Smooth muscle cell (in vitro differentiated cells): ENCODE results near the gene STON2. TPM values are rescaled to one million over a fixed set of nuclear protein-coding genes. Genes with fewer than 3 reads are reported as not detected.

ENCODE experiments used
- DNase-seq: peaks from one replicate; lab custom pipeline; 2025; ENCODE audit not compliant: unreplicated experiment; lab: John Stamatoyannopoulos, UW
- H2AFZ ChIP-seq: fragments of 200-600 bp; sonication (generic); 2 replicates; pipeline ENCODE4 v1.6.0; 2016; ENCODE audit warnings: antibody characterized with exemption, low read depth, mild to moderate bottlenecking
- H3F3A ChIP-seq: fragments of 200-600 bp; sonication (generic); 2 replicates; pipeline ENCODE4 v1.6.0; 2017; ENCODE audit warnings: antibody characterized with exemption, low read depth
- H3K27ac ChIP-seq: fragments of 200-600 bp; sonication (generic); 2 replicates; pipeline ENCODE4 v1.5.1; 2016; ENCODE audit warnings: low read depth, mild to moderate bottlenecking
- H3K27me3 ChIP-seq: fragments of 200-600 bp; sonication (generic); 2 replicates; pipeline ENCODE4 v1.6.1; 2016; ENCODE audit warnings: low read depth, mild to moderate bottlenecking
- H3K36me3 ChIP-seq: fragments of 200-600 bp; sonication (generic); 2 replicates; pipeline ENCODE4 v1.5.1; 2016; ENCODE audit warnings: low read depth
- H3K4me1 ChIP-seq: fragments of 200-600 bp; sonication (generic); 2 replicates; pipeline ENCODE4 v1.5.1; 2016; ENCODE audit warnings: low read depth
- H3K4me2 ChIP-seq: fragments of 200-600 bp; sonication (generic); 2 replicates; pipeline ENCODE4 v1.6.0; 2016; ENCODE audit warnings: mild to moderate bottlenecking
- H3K4me3 ChIP-seq: fragments of 200-600 bp; sonication (generic); 2 replicates; pipeline ENCODE4 v1.5.1; 2016; ENCODE audit warnings: mild to moderate bottlenecking
- H3K79me2 ChIP-seq: fragments of 200-600 bp; sonication (generic); 2 replicates; pipeline ENCODE4 v1.6.0; 2016; ENCODE audit warnings: low read depth, mild to moderate bottlenecking
- H3K9ac ChIP-seq: fragments of 200-600 bp; sonication (generic); 2 replicates; pipeline ENCODE4 v1.6.0; 2016; ENCODE audit warnings: low read depth
- H3K9me3 ChIP-seq: fragments of 200-600 bp; sonication (generic); replicated peaks from 2 replicates; pipeline ENCODE4 v1.5.1; 2016; ENCODE audit warnings: low read depth
- H4K20me1 ChIP-seq: fragments of 200-600 bp; sonication (generic); 2 replicates; pipeline ENCODE4 v1.6.0; 2016; ENCODE audit warnings: low read depth
- WGBS: methylation state at CpG from one replicate; pipeline ENCODE4 v1.1.7; 2016; ENCODE audit warnings: low lambda C conversion rate; 5-methylcytosine and 5-hydroxymethylcytosine counted together
- polyA plus RNA-seq: library from polyadenylated mRNA; unstranded; fragments of >200 nt; fragmentation: Nextera tagmentation; extraction: Ambion mirVana; gene quantifications from 2 replicates; pipeline ENCODE4 v1.2.1, GENCODE V29; 2016
- total RNA-seq: library from RNA; depleted of rRNA; stranded (reverse); fragments of >200 nt; gene quantifications from 2 replicates; pipeline ENCODE4 v1.2.3, GENCODE V29; 2014
- TF ChIP-seq, protein P1 (sequence below): fragments of 200-600 bp; sonication (generic); IDR thresholded peaks from 2 replicates; pipeline ENCODE4 v1.5.1; 2017; ENCODE audit warnings: borderline replicate concordance, mild to moderate bottlenecking, antibody characterized with exemption; ENCODE audit not compliant: insufficient read depth, poor library complexity, severe bottlenecking

The STON2 gene
- total and polyA plus RNA-seq, 2 experiments from 2014 or later, result 1.7 to 43.6 TPM

- Histone ChIP-seq H3K27ac (no peak overlapping the region), H3K9ac (no peak overlapping the region), H3K4me3 (no peak overlapping the region), H3K9me3 (no peaks in the 10 kb centered on the region), H3K4me2 (no peak overlapping the region), H3K36me3 (no peaks in the 10 kb centered on the region), H3K27me3 (no peaks in the 10 kb centered on the region), H4K20me1 (no peaks in the 10 kb centered on the region), H3K4me1 (peaks cover 42% of the 10 kb centered on the region), H2AFZ (no peak overlapping the region), H3K79me2 (peaks cover 7% of the 10 kb centered on the region), H3F3A (no peaks in the 10 kb centered on the region)
- DNase-seq, result no peak
- WGBS, result 91% methylated on average over 2 of the region's 2 CpGs
- TF ChIP-seq, protein P1, sequence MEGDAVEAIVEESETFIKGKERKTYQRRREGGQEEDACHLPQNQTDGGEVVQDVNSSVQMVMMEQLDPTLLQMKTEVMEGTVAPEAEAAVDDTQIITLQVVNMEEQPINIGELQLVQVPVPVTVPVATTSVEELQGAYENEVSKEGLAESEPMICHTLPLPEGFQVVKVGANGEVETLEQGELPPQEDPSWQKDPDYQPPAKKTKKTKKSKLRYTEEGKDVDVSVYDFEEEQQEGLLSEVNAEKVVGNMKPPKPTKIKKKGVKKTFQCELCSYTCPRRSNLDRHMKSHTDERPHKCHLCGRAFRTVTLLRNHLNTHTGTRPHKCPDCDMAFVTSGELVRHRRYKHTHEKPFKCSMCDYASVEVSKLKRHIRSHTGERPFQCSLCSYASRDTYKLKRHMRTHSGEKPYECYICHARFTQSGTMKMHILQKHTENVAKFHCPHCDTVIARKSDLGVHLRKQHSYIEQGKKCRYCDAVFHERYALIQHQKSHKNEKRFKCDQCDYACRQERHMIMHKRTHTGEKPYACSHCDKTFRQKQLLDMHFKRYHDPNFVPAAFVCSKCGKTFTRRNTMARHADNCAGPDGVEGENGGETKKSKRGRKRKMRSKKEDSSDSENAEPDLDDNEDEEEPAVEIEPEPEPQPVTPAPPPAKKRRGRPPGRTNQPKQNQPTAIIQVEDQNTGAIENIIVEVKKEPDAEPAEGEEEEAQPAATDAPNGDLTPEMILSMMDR, result no peak
These were observed 90.6 kb downstream of the STON2 start for GRCh38 chr14:81309511-81309910.

GRCh38 chr14:81305743-81306142 is 94.4 kb downstream of the STON2 start:
- peaks cover 13% of the 10 kb centered on the region for H3K79me2 ChIP-seq
- no peak overlapping the region for H3K9ac ChIP-seq
- TF ChIP-seq, protein P1, result no peak
- H4K20me1 ChIP-seq, result no peaks in the 10 kb centered on the region
- no peaks in the 10 kb centered on the region for H3K27me3 ChIP-seq
- H3K4me1 ChIP-seq, result peaks cover 7% of the 10 kb centered on the region
- no peaks in the 10 kb centered on the region for H3K9me3 ChIP-seq
- no peak overlapping the region for H3K27ac ChIP-seq
- H3K4me3 ChIP-seq, result no peak overlapping the region
- 87% methylated on average over 3 of the region's 3 CpGs for WGBS
- H3K4me2 ChIP-seq, result no peak overlapping the region
- no peak for DNase-seq
- H3K36me3 ChIP-seq, result no peaks in the 10 kb centered on the region
- H3F3A ChIP-seq, result no peaks in the 10 kb centered on the region
- no peak overlapping the region for H2AFZ ChIP-seq

- H4K20me1 ChIP-seq, result no peaks in the 10 kb centered on the region
- no peak overlapping the region for H3K4me2 ChIP-seq
- peaks cover 20% of the 10 kb centered on the region for H3K79me2 ChIP-seq
- no peak overlapping the region for H2AFZ ChIP-seq
- no peak overlapping the region for H3K9ac ChIP-seq
- H3K4me1 ChIP-seq, result peaks cover 7% of the 10 kb centered on the region
- H3K36me3 ChIP-seq, result no peaks in the 10 kb centered on the region
- H3K27ac ChIP-seq, result no peak overlapping the region
- no peaks in the 10 kb centered on the region for H3K9me3 ChIP-seq
- TF ChIP-seq, protein P1, result no peak
- H3K27me3 ChIP-seq, result no peaks in the 10 kb centered on the region
- DNase-seq, result no peak
- 95% methylated on average over 4 of the region's 4 CpGs for WGBS
- H3F3A ChIP-seq, result no peaks in the 10 kb centered on the region
- no peak overlapping the region for H3K4me3 ChIP-seq
These were observed 95.1 kb downstream of the STON2 start for GRCh38 chr14:81305065-81305464.

GRCh38 chr14:81303258-81303935 is 96.7 kb downstream of the STON2 start:
- Histone ChIP-seq H3K36me3 (no peaks in the 10 kb centered on the region), H3K27ac (peak overlapping the region; percentile 77), H2AFZ (no peak overlapping the region), H3K79me2 (peaks cover 22% of the 10 kb centered on the region), H3K9ac (peak overlapping the region; percentile 12), H3K4me1 (peaks cover 7% of the 10 kb centered on the region), H3K4me3 (no peak overlapping the region), H3K4me2 (no peak overlapping the region), H4K20me1 (no peaks in the 10 kb centered on the region), H3K9me3 (no peaks in the 10 kb centered on the region), H3K27me3 (no peaks in the 10 kb centered on the region), H3F3A (no peaks in the 10 kb centered on the region)
- no peak for DNase-seq
- WGBS, result 90% methylated on average over 5 of the region's 5 CpGs
- TF ChIP-seq, protein P1, result no peak
